RPMI7951 (cell line): ENCODE data around the gene HDAC2. TPM values are rescaled to one million over a fixed set of nuclear protein-coding genes. Genes with fewer than 3 reads are reported as not detected.
"Not testable (repeated sequence)": the region's sequence is repeated elsewhere in the genome, so short reads cannot be mapped to it uniquely, and the experiment has no call there.

Source experiments
- DNase-seq: peaks from one replicate; pipeline ENCODE4 v3.0.0-alpha.2; 2012; ENCODE audit warnings: low read depth
- total RNA-seq: library from RNA; depleted of rRNA; stranded (reverse); fragments of >200 nt; shearing (Covaris generic); gene quantifications from 2 replicates; pipeline ENCODE4 v1.2.3, GENCODE V29; 2014

HDAC2 gene
- total RNA-seq, 1 experiment from 2014 or later, result 69.3 TPM

- DNase-seq, result no peak
These were observed 5.9 kb upstream of the HDAC2 start for GRCh38 chr6:113976806-113977205.

GRCh38 chr6:113971741-113972140, 793 bp upstream of the HDAC2 start:
- DNase-seq, result no peak

GRCh38 chr6:113969888-113970804, 802 bp downstream of the HDAC2 start:
- peak; percentile 40 for DNase-seq

- DNase-seq, result no peak
These were observed 2.5 kb downstream of the HDAC2 start for GRCh38 chr6:113968472-113968871.

GRCh38 chr6:113967777-113968176, 3.2 kb downstream of the HDAC2 start:
- no peak for DNase-seq

GRCh38 chr6:113960795-113961194, 10.2 kb downstream of the HDAC2 start:
- DNase-seq, result no peak

- DNase-seq, result no peak
These were observed 11.7 kb downstream of the HDAC2 start for GRCh38 chr6:113959235-113959634.

- DNase-seq, result no peak
These were observed 16.3 kb downstream of the HDAC2 start for GRCh38 chr6:113954653-113955052.

GRCh38 chr6:113953346-113953745, 17.6 kb downstream of the HDAC2 start:
- peak; percentile 69 for DNase-seq

GRCh38 chr6:113949499-113949898, 21.4 kb downstream of the HDAC2 start:
- no peak for DNase-seq

GRCh38 chr6:113944701-113945100, 26.2 kb downstream of the HDAC2 start:
- no peak for DNase-seq

- no peak for DNase-seq
These were observed 31.1 kb downstream of the HDAC2 start for GRCh38 chr6:113939825-113940224.

- DNase-seq, result peak; percentile 63
These were observed 34.6 kb downstream of the HDAC2 start for GRCh38 chr6:113936093-113936934.

- no peak for DNase-seq
These were observed 36.8 kb downstream of the HDAC2 start for GRCh38 chr6:113934101-113934500.

- not testable (repeated sequence) for DNase-seq
These were observed 39.0 kb downstream of the HDAC2 start for GRCh38 chr6:113931907-113932306.

- DNase-seq, result no peak
These were observed 40.8 kb downstream of the HDAC2 start for GRCh38 chr6:113930183-113930582.

GRCh38 chr6:113927001-113927400, 43.9 kb downstream of the HDAC2 start:
- no peak for DNase-seq

- DNase-seq, result no peak
These were observed 45.6 kb downstream of the HDAC2 start for GRCh38 chr6:113925378-113925777.

GRCh38 chr6:113924312-113924723, 46.6 kb downstream of the HDAC2 start:
- no peak for DNase-seq

GRCh38 chr6:113923526-113923925, 47.4 kb downstream of the HDAC2 start:
- no peak for DNase-seq

- no peak for DNase-seq
These were observed 49.5 kb downstream of the HDAC2 start for GRCh38 chr6:113921299-113921904.

GRCh38 chr6:113920663-113921267, 50.2 kb downstream of the HDAC2 start:
- DNase-seq, result no peak
